NB4 (cell line): ENCODE measurements around the gene ATPAF2.

Source experiments
- DNase-seq: peaks from one replicate; pipeline ENCODE4 v3.0.0; 2010; ENCODE audit warnings: low read depth
- H3K4me3 ChIP-seq: one replicate; pipeline ENCODE4 v1.5.1; 2011; ENCODE audit warnings: mild to moderate bottlenecking, low read depth, low read length, moderate library complexity
- MAX ChIP-seq: IDR thresholded peaks from 2 replicates; pipeline ENCODE4 v1.6.1; 2011; ENCODE audit warnings: low read depth, low read length
- MYC ChIP-seq: IDR thresholded peaks from 2 replicates; pipeline ENCODE4 v1.6.1; 2011; ENCODE audit warnings: low read depth, low read length
- POLR2A ChIP-seq: IDR thresholded peaks from 2 replicates; pipeline ENCODE4 v1.6.1; 2011; ENCODE audit warnings: mild to moderate bottlenecking; ENCODE audit not compliant: insufficient read length; ENCODE audit errors: extremely low read depth
- TF ChIP-seq, protein P1 (sequence below): IDR thresholded peaks from one replicate; pipeline ENCODE4 v1.5.1; 2012; ENCODE audit warnings: low read depth, low read length

The ATPAF2 gene

DNA sequence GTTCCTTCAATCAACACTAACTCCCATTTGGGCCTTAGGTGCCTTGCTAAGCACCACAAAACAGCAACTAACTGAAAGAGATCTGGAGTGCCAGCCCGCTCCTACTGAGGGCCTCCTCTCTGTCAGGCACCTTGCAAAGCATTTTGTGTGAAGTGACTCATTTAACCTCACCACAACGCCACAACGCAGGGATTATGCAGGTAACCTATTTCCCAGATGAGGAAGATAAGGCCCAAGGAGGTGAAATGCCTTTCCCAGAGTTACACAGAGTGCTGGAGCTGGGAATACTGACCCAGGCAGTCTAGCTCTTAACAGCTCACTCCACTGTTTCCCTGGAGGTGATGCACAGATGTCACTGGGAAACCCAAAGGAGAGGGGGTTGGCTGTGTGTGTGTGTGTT, 33.5 kb downstream of the ATPAF2 start:
- no peak for DNase-seq
- H3K4me3 ChIP-seq: no peak overlapping the region
- TF ChIP-seq MYC (no peak), POLR2A (no peak), MAX (no peak)
- TF ChIP-seq, protein P1, sequence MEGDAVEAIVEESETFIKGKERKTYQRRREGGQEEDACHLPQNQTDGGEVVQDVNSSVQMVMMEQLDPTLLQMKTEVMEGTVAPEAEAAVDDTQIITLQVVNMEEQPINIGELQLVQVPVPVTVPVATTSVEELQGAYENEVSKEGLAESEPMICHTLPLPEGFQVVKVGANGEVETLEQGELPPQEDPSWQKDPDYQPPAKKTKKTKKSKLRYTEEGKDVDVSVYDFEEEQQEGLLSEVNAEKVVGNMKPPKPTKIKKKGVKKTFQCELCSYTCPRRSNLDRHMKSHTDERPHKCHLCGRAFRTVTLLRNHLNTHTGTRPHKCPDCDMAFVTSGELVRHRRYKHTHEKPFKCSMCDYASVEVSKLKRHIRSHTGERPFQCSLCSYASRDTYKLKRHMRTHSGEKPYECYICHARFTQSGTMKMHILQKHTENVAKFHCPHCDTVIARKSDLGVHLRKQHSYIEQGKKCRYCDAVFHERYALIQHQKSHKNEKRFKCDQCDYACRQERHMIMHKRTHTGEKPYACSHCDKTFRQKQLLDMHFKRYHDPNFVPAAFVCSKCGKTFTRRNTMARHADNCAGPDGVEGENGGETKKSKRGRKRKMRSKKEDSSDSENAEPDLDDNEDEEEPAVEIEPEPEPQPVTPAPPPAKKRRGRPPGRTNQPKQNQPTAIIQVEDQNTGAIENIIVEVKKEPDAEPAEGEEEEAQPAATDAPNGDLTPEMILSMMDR: no peak

- no peak for DNase-seq
- TF ChIP-seq, protein P1: peak; percentile 6
- no peak for TF ChIP-seq POLR2A
- no peak for TF ChIP-seq MYC
- no peak overlapping the region for H3K4me3 ChIP-seq
Measured at GRCh38 chr17:18004884-18005305, 34.1 kb downstream of the ATPAF2 start.

- no peak overlapping the region for H3K4me3 ChIP-seq
- no peak for DNase-seq
- TF ChIP-seq, protein P1: no peak
- TF ChIP-seq MYC (no peak), POLR2A (no peak), MAX (no peak)
Measured at GRCh38 chr17:18004345-18004744, 34.6 kb downstream of the ATPAF2 start.

DNA sequence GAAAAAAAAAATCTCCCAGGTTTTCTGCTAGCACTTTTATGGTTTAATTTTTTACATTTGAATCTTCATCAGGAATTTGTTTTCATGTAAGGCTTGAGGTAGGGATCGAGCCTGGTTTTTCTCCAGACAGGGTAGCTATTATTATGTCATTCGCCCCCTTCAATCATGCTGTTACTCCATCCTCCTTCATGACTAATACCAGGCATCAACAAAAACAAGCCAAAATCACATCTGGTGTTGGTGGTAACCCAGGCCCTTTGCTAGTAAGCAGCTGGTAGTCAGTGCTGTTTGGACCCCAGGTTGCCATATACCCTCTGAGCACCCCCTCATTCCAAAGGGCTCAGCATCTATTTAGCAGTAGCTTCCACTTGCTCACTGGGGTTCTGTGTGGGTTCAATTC, 36.8 kb downstream of the ATPAF2 start:
- no peak for DNase-seq
- H3K4me3 ChIP-seq: no peak overlapping the region
- TF ChIP-seq MAX (no peak), POLR2A (no peak), MYC (no peak)
- TF ChIP-seq, protein P1: no peak

GRCh38 chr17:18000030-18000408, 38.9 kb downstream of the ATPAF2 start:
- TF ChIP-seq POLR2A: no peak
- no peak for TF ChIP-seq MAX
- TF ChIP-seq, protein P1: no peak
- no peak for TF ChIP-seq MYC
- no peak for DNase-seq
- no peak overlapping the region for H3K4me3 ChIP-seq
